GM23338 (cell line): ENCODE measurements around the gene SPATA31E1. TPM values are rescaled to one million over a fixed set of nuclear protein-coding genes. Genes with fewer than 3 reads are reported as not detected.

Source experiments
- ATAC-seq: fragments of 200-7000 bp; cut with Tn5 transposase; 3 replicates; pipeline ENCODE4 v1.9.1; 2020
- DNase-seq: peaks from one replicate; pipeline ENCODE4 v3.0.0-alpha.2; 2015; ENCODE audit warnings: low spot score
- H2AFZ ChIP-seq: fragments of 200-600 bp; sonication (generic); 2 replicates; pipeline ENCODE4 v1.8.0; 2016; ENCODE audit warnings: antibody characterized with exemption, mild to moderate bottlenecking, moderate library complexity
- H3F3A ChIP-seq: fragments of 200-600 bp; sonication (generic); replicated peaks from 2 replicates; pipeline ENCODE4 v1.8.0; 2017; ENCODE audit warnings: antibody characterized with exemption, mixed run types, low read depth
- H3K27ac ChIP-seq: fragments of 200-600 bp; sonication (generic); 2 replicates; pipeline ENCODE4 v1.6.1; 2016; ENCODE audit warnings: low read depth
- H3K27me3 ChIP-seq: fragments of 200-600 bp; sonication (generic); 2 replicates; pipeline ENCODE4 v1.8.0; 2016; ENCODE audit warnings: mild to moderate bottlenecking, mixed run types, moderate library complexity; ENCODE audit not compliant: insufficient read depth
- H3K36me3 ChIP-seq: fragments of 200-600 bp; sonication (generic); 2 replicates; pipeline ENCODE4 v1.8.0; 2016; ENCODE audit warnings: mild to moderate bottlenecking; ENCODE audit not compliant: insufficient read depth
- H3K4me1 ChIP-seq: fragments of 200-600 bp; sonication (generic); 2 replicates; pipeline ENCODE4 v1.8.0; 2016; ENCODE audit warnings: mild to moderate bottlenecking, moderate library complexity; ENCODE audit not compliant: insufficient read depth
- H3K4me2 ChIP-seq: fragments of 200-600 bp; sonication (generic); 2 replicates; pipeline ENCODE4 v1.7.1; 2017; ENCODE audit warnings: mixed run types
- H3K4me3 ChIP-seq: fragments of 200-600 bp; sonication (generic); 2 replicates; pipeline ENCODE4 v1.6.1; 2016; ENCODE audit warnings: mixed run types
- H3K79me2 ChIP-seq: fragments of 200-600 bp; sonication (generic); replicated peaks from 2 replicates; pipeline ENCODE4 v1.8.0; 2017; ENCODE audit warnings: mild to moderate bottlenecking; ENCODE audit not compliant: insufficient read depth
- H3K9me2 ChIP-seq: fragments of 200-600 bp; sonication (generic); 2 replicates; pipeline ENCODE4 v1.8.0; 2017; ENCODE audit not compliant: insufficient read depth
- H4K20me1 ChIP-seq: fragments of 200-600 bp; sonication (generic); replicated peaks from 2 replicates; pipeline ENCODE4 v1.8.0; 2017; ENCODE audit warnings: mild to moderate bottlenecking; ENCODE audit not compliant: insufficient read depth
- H3K27ac Mint-ChIP-seq: 2 replicates; pipeline ENCODE4 v1.8.0; 2020; ENCODE audit warnings: inconsistent platforms, mild to moderate bottlenecking, moderate library complexity, mixed read lengths
- H3K27me3 Mint-ChIP-seq: 3 replicates; pipeline ENCODE4 v1.8.0; 2022; ENCODE audit warnings: low read depth, mild to moderate bottlenecking, moderate library complexity, mixed read lengths, inconsistent platforms; ENCODE audit not compliant: insufficient read depth, poor library complexity
- H3K36me3 Mint-ChIP-seq: 3 replicates; pipeline ENCODE4 v1.8.0; 2021; ENCODE audit warnings: low read depth, mild to moderate bottlenecking, inconsistent platforms, moderate library complexity, mixed read lengths
- H3K4me1 Mint-ChIP-seq: 3 replicates; pipeline ENCODE4 v1.8.0; 2020; ENCODE audit warnings: mild to moderate bottlenecking, inconsistent platforms, mixed read lengths
- H3K4me3 Mint-ChIP-seq: 3 replicates; pipeline ENCODE4 v1.8.0; 2021; ENCODE audit warnings: moderate library complexity, mild to moderate bottlenecking, inconsistent platforms, mixed read lengths
- H3K9me3 Mint-ChIP-seq: 3 replicates; pipeline ENCODE4 v1.8.0; 2020; ENCODE audit warnings: moderate library complexity, mild to moderate bottlenecking, inconsistent platforms, mixed read lengths
- EZH2 ChIP-seq: fragments of 200-600 bp; sonication (generic); IDR thresholded peaks from one replicate; pipeline ENCODE4 v1.8.0; 2017; ENCODE audit warnings: antibody characterized with exemption, mild to moderate bottlenecking, low read depth; ENCODE audit not compliant: unreplicated experiment
- JUNB ChIP-seq: IDR thresholded peaks from one replicate; pipeline ENCODE4 v1.6.1; 2016; ENCODE audit warnings: antibody characterized with exemption; ENCODE audit not compliant: unreplicated experiment
- NANOG ChIP-seq: IDR thresholded peaks from 2 replicates; pipeline ENCODE4 v1.6.1; 2016; ENCODE audit warnings: antibody characterized with exemption, borderline replicate concordance
- POLR2AphosphoS5 ChIP-seq: IDR thresholded peaks from 2 replicates; pipeline ENCODE4 v1.6.1; 2016; ENCODE audit warnings: antibody characterized with exemption, low read depth
- STAT1 ChIP-seq: IDR thresholded peaks from one replicate; pipeline ENCODE4 v1.6.1; 2016; ENCODE audit warnings: antibody characterized with exemption; ENCODE audit not compliant: unreplicated experiment
- ZNF114 ChIP-seq: fragments of 250-450 bp; sonication (Bioruptor Pico); IDR thresholded peaks from 2 replicates; pipeline ENCODE4 v1.5.0; 2020; ENCODE audit warnings: mild to moderate bottlenecking, moderate library complexity
- ZNF331 ChIP-seq: fragments of 250-450 bp; sonication (Bioruptor Pico); IDR thresholded peaks from 2 replicates; pipeline ENCODE4 v1.5.0; 2020; ENCODE audit warnings: low read depth, mild to moderate bottlenecking, moderate library complexity
- polyA plus RNA-seq: library from polyadenylated mRNA; unstranded; fragments of >200 nt; fragmentation: Nextera tagmentation; extraction: Ambion mirVana; gene quantifications from 2 replicates; pipeline ENCODE4 v1.2.1, GENCODE V29; 2016
- total RNA-seq: library from RNA; depleted of rRNA; stranded (reverse); fragments of >200 nt; shearing (Covaris generic); gene quantifications from 2 replicates; pipeline ENCODE4 v1.2.3, GENCODE V29; 2014
- TF ChIP-seq, protein P1 (sequence below), 2 experiments: fragments of 200-600 bp in 1 of 2; sonication (generic) in 1 of 2; conservative IDR thresholded peaks; 2 replicates each; pipeline versions ENCODE4 v1.5.1 to v1.6.1; 2016 to 2017; ENCODE audit warnings: antibody characterized with exemption in 2 of 2, low read depth in 2 of 2, mild to moderate bottlenecking in 2 of 2, moderate library complexity in 1 of 2
- TF ChIP-seq, protein P2 (sequence below): IDR thresholded peaks from one replicate; pipeline ENCODE4 v1.6.1; 2018; ENCODE audit warnings: antibody characterized with exemption; ENCODE audit not compliant: unreplicated experiment
- TF ChIP-seq, protein P3 (sequence below): fragments of 250-450 bp; sonication (Bioruptor Pico); IDR thresholded peaks from 2 replicates; pipeline ENCODE4 v1.5.0; 2020; ENCODE audit warnings: mild to moderate bottlenecking, moderate library complexity

The SPATA31E1 gene
- total and polyA plus RNA-seq, 2 experiments from 2014 or later = 0.05 TPM; not detected in 1

DNA sequence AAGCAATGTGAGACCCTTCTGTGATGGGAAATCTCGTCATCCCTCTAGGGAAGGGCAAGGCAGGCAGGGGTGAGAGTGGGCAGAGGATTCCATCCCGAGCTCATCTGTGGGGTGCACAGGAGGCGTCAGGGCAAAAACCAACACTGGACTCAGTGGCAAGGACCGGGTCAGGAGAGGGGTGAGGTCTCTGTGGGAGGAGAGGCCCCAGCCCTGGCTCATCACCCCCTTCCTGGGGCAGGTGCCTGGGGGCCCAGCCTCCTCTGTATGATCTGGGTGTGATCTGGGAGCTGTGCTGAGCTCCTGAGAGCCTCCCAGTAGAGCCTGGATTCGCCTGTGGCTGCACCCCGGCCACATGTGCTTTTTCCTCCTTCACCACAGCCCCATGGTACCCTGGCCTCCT lies 597 bp downstream of the SPATA31E1 start:
- Histone ChIP-seq H3K79me2 (no peaks in the 10 kb centered on the region), H3K4me3 (no peak overlapping the region), H3K36me3 (no peaks in the 10 kb centered on the region), H3F3A (no peaks in the 10 kb centered on the region), H3K27ac (no peak overlapping the region), H3K4me2 (no peak overlapping the region), H3K27me3 (no peaks in the 10 kb centered on the region), H4K20me1 (no peaks in the 10 kb centered on the region), H2AFZ (peak overlapping the region; percentile 32; the same call in 1 of the 2 replicates), H3K9me2 (no peaks in the 10 kb centered on the region), H3K4me1 (peaks cover 12% of the 10 kb centered on the region)
- Mint-ChIP-seq H3K27me3 (peaks cover 7% of the 10 kb centered on the region), H3K27ac (no peak overlapping the region), H3K4me3 (no peak overlapping the region), H3K36me3 (peaks cover 3% of the 10 kb centered on the region; the same call in 1 of the 3 replicates), H3K4me1 (peaks cover 20% of the 10 kb centered on the region), H3K9me3 (peaks cover 2% of the 10 kb centered on the region; the same call in 2 of the 3 replicates)
- ATAC-seq (no peak), DNase-seq (no peak)
- no peak for TF ChIP-seq STAT1
- TF ChIP-seq ZNF331 (CRISPR knock-in tag) = no peak
- no peak for TF ChIP-seq NANOG
- no peak for TF ChIP-seq POLR2AphosphoS5
- no peak for TF ChIP-seq ZNF114

DNA sequence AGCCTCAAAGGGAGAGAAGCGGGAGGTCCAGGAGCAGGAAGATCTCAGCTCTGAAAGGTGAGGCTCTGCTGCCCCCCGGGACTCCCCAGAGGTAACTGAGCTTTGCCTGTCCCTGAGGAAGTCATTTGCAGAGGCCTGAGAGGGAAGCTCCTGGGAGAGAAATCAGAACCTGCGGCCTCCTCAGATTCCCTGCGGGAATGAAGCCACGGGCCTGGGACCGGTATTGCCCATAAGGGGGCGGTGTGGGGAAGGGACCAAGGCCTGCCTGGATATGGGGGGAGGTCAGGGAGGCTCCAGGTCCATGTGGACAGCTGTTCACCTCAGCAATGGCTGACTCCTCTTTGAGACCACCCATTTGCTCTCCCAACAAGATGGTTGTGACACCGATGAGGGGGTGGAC lies 1.3 kb downstream of the SPATA31E1 start:
- Histone ChIP-seq H4K20me1 (no peaks in the 10 kb centered on the region), H3K9me2 (no peaks in the 10 kb centered on the region), H3F3A (no peaks in the 10 kb centered on the region), H3K27ac (no peak overlapping the region), H3K79me2 (no peaks in the 10 kb centered on the region), H2AFZ (peak overlapping the region; percentile 32; the same call in 1 of the 2 replicates), H3K27me3 (no peaks in the 10 kb centered on the region), H3K4me1 (peaks cover 7% of the 10 kb centered on the region), H3K4me2 (no peak overlapping the region), H3K36me3 (no peaks in the 10 kb centered on the region), H3K4me3 (no peak overlapping the region)
- H3K9me3 Mint-ChIP-seq = peaks cover 2% of the 10 kb centered on the region; the same call in 2 of the 3 replicates
- ATAC-seq (peak; percentile 74), DNase-seq (peak; percentile 68)
- H3K36me3 Mint-ChIP-seq = no peaks in the 10 kb centered on the region; the same call in 2 of the 3 replicates
- peaks cover 4% of the 10 kb centered on the region for H3K27me3 Mint-ChIP-seq
- no peak overlapping the region for H3K4me3 Mint-ChIP-seq
- peaks cover 13% of the 10 kb centered on the region for H3K4me1 Mint-ChIP-seq
- no peak overlapping the region for H3K27ac Mint-ChIP-seq
- TF ChIP-seq JUNB (no peak), ZNF114 (no peak), ZNF331 (CRISPR knock-in tag) (no peak), EZH2 (no peak), POLR2AphosphoS5 (no peak), NANOG (no peak)
- TF ChIP-seq, protein P1, sequence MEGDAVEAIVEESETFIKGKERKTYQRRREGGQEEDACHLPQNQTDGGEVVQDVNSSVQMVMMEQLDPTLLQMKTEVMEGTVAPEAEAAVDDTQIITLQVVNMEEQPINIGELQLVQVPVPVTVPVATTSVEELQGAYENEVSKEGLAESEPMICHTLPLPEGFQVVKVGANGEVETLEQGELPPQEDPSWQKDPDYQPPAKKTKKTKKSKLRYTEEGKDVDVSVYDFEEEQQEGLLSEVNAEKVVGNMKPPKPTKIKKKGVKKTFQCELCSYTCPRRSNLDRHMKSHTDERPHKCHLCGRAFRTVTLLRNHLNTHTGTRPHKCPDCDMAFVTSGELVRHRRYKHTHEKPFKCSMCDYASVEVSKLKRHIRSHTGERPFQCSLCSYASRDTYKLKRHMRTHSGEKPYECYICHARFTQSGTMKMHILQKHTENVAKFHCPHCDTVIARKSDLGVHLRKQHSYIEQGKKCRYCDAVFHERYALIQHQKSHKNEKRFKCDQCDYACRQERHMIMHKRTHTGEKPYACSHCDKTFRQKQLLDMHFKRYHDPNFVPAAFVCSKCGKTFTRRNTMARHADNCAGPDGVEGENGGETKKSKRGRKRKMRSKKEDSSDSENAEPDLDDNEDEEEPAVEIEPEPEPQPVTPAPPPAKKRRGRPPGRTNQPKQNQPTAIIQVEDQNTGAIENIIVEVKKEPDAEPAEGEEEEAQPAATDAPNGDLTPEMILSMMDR (conservative IDR thresholded peaks at IDR 0.05; ENCODE audit: low read depth in 2 of 2) = peak; percentile 62 to 74
- TF ChIP-seq, protein P2, sequence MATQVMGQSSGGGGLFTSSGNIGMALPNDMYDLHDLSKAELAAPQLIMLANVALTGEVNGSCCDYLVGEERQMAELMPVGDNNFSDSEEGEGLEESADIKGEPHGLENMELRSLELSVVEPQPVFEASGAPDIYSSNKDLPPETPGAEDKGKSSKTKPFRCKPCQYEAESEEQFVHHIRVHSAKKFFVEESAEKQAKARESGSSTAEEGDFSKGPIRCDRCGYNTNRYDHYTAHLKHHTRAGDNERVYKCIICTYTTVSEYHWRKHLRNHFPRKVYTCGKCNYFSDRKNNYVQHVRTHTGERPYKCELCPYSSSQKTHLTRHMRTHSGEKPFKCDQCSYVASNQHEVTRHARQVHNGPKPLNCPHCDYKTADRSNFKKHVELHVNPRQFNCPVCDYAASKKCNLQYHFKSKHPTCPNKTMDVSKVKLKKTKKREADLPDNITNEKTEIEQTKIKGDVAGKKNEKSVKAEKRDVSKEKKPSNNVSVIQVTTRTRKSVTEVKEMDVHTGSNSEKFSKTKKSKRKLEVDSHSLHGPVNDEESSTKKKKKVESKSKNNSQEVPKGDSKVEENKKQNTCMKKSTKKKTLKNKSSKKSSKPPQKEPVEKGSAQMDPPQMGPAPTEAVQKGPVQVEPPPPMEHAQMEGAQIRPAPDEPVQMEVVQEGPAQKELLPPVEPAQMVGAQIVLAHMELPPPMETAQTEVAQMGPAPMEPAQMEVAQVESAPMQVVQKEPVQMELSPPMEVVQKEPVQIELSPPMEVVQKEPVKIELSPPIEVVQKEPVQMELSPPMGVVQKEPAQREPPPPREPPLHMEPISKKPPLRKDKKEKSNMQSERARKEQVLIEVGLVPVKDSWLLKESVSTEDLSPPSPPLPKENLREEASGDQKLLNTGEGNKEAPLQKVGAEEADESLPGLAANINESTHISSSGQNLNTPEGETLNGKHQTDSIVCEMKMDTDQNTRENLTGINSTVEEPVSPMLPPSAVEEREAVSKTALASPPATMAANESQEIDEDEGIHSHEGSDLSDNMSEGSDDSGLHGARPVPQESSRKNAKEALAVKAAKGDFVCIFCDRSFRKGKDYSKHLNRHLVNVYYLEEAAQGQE = no peak
- TF ChIP-seq, protein P3, sequence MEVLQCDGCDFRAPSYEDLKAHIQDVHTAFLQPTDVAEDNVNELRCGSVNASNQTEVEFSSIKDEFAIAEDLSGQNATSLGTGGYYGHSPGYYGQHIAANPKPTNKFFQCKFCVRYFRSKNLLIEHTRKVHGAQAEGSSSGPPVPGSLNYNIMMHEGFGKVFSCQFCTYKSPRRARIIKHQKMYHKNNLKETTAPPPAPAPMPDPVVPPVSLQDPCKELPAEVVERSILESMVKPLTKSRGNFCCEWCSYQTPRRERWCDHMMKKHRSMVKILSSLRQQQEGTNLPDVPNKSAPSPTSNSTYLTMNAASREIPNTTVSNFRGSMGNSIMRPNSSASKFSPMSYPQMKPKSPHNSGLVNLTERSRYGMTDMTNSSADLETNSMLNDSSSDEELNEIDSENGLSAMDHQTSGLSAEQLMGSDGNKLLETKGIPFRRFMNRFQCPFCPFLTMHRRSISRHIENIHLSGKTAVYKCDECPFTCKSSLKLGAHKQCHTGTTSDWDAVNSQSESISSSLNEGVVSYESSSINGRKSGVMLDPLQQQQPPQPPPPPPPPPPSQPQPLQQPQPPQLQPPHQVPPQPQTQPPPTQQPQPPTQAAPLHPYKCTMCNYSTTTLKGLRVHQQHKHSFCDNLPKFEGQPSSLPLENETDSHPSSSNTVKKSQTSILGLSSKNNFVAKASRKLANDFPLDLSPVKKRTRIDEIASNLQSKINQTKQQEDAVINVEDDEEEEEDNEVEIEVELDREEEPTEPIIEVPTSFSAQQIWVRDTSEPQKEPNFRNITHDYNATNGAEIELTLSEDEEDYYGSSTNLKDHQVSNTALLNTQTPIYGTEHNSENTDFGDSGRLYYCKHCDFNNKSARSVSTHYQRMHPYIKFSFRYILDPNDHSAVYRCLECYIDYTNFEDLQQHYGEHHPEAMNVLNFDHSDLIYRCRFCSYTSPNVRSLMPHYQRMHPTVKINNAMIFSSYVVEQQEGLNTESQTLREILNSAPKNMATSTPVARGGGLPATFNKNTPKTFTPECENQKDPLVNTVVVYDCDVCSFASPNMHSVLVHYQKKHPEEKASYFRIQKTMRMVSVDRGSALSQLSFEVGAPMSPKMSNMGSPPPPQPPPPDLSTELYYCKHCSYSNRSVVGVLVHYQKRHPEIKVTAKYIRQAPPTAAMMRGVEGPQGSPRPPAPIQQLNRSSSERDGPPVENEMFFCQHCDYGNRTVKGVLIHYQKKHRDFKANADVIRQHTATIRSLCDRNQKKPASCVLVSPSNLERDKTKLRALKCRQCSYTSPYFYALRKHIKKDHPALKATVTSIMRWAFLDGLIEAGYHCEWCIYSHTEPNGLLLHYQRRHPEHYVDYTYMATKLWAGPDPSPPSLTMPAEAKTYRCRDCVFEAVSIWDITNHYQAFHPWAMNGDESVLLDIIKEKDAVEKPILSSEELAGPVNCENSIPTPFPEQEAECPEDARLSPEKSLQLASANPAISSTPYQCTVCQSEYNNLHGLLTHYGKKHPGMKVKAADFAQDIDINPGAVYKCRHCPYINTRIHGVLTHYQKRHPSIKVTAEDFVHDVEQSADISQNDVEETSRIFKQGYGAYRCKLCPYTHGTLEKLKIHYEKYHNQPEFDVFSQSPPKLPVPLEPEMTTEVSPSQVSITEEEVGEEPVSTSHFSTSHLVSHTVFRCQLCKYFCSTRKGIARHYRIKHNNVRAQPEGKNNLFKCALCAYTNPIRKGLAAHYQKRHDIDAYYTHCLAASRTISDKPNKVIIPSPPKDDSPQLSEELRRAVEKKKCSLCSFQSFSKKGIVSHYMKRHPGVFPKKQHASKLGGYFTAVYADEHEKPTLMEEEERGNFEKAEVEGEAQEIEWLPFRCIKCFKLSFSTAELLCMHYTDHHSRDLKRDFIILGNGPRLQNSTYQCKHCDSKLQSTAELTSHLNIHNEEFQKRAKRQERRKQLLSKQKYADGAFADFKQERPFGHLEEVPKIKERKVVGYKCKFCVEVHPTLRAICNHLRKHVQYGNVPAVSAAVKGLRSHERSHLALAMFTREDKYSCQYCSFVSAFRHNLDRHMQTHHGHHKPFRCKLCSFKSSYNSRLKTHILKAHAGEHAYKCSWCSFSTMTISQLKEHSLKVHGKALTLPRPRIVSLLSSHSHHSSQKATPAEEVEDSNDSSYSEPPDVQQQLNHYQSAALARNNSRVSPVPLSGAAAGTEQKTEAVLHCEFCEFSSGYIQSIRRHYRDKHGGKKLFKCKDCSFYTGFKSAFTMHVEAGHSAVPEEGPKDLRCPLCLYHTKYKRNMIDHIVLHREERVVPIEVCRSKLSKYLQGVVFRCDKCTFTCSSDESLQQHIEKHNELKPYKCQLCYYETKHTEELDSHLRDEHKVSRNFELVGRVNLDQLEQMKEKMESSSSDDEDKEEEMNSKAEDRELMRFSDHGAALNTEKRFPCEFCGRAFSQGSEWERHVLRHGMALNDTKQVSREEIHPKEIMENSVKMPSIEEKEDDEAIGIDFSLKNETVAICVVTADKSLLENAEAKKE (CRISPR knock-in tag) = 0 out of 2 replicates have a peak, but pooled peaks have one; percentile 12
